ENCODE data around the gene ABCA4.

Gene ABCA4

GRCh38 chr1:94143809-94144176 is 22.8 kb upstream of the ABCA4 start:
- H3K27me3 Mint-ChIP-seq (ENCODE audit: low read depth, poor library complexity) = peaks cover 2% of the 10 kb centered on the region
- H3K4me3 Mint-ChIP-seq = no peak overlapping the region
- no peak for TF ChIP-seq CTCF (IDR thresholded peaks at IDR 0.05)
- H3K4me1 Mint-ChIP-seq = peaks cover 14% of the 10 kb centered on the region
- no peaks in the 10 kb centered on the region for H3K36me3 Mint-ChIP-seq (ENCODE audit: low read depth)
- H3K27ac Mint-ChIP-seq = no peak overlapping the region
- DNase-seq = no peak
- peaks cover 5% of the 10 kb centered on the region for H3K9me3 Mint-ChIP-seq

- peaks cover 9% of the 10 kb centered on the region for H3K9me3 Mint-ChIP-seq
- no peak overlapping the region for H3K4me3 Mint-ChIP-seq
- no peaks in the 10 kb centered on the region for H3K36me3 Mint-ChIP-seq (ENCODE audit: low read depth)
- peak overlapping the region; percentile 70 for H3K27ac Mint-ChIP-seq
- no peak for TF ChIP-seq CTCF (IDR thresholded peaks at IDR 0.05)
- peaks cover 14% of the 10 kb centered on the region for H3K4me1 Mint-ChIP-seq
- no peak for DNase-seq
- H3K27me3 Mint-ChIP-seq (ENCODE audit: low read depth, poor library complexity) = peaks cover 2% of the 10 kb centered on the region
Observed at GRCh38 chr1:94143173-94143808, 22.3 kb upstream of the ABCA4 start.

GRCh38 chr1:94142583-94142982 is 21.6 kb upstream of the ABCA4 start:
- no peak overlapping the region for H3K4me3 Mint-ChIP-seq
- no peak for TF ChIP-seq CTCF (IDR thresholded peaks at IDR 0.05)
- H3K27ac Mint-ChIP-seq = peak overlapping the region; percentile 67
- H3K4me1 Mint-ChIP-seq = peaks cover 14% of the 10 kb centered on the region
- DNase-seq = no peak
- H3K36me3 Mint-ChIP-seq (ENCODE audit: low read depth) = no peaks in the 10 kb centered on the region
- H3K27me3 Mint-ChIP-seq (ENCODE audit: low read depth, poor library complexity) = peaks cover 2% of the 10 kb centered on the region
- peaks cover 13% of the 10 kb centered on the region for H3K9me3 Mint-ChIP-seq

GRCh38 chr1:94142022-94142421 is 21.1 kb upstream of the ABCA4 start:
- Mint-ChIP-seq H3K27ac (no peak overlapping the region), H3K4me1 (peaks cover 14% of the 10 kb centered on the region), H3K9me3 (peaks cover 17% of the 10 kb centered on the region), H3K36me3 (ENCODE audit: low read depth) (no peaks in the 10 kb centered on the region), H3K27me3 (ENCODE audit: low read depth, poor library complexity) (peaks cover 2% of the 10 kb centered on the region), H3K4me3 (no peak overlapping the region)
- no peak for DNase-seq
- TF ChIP-seq CTCF (IDR thresholded peaks at IDR 0.05) = no peak

- Mint-ChIP-seq H3K9me3 (peaks cover 40% of the 10 kb centered on the region), H3K36me3 (ENCODE audit: low read depth) (peaks cover 7% of the 10 kb centered on the region), H3K27ac (no peak overlapping the region), H3K4me3 (no peak overlapping the region), H3K27me3 (ENCODE audit: low read depth, poor library complexity) (no peaks in the 10 kb centered on the region), H3K4me1 (peaks cover 6% of the 10 kb centered on the region)
- DNase-seq = no peak
- no peak for TF ChIP-seq CTCF (IDR thresholded peaks at IDR 0.05)
Observed at GRCh38 chr1:94132111-94132510, 11.2 kb upstream of the ABCA4 start.

GRCh38 chr1:94130851-94131595 is 10.1 kb upstream of the ABCA4 start:
- no peak for TF ChIP-seq CTCF (IDR thresholded peaks at IDR 0.05)
- H3K27ac Mint-ChIP-seq = peak overlapping the region; percentile 88
- H3K36me3 Mint-ChIP-seq (ENCODE audit: low read depth) = peaks cover 7% of the 10 kb centered on the region
- peaks cover 13% of the 10 kb centered on the region for H3K4me1 Mint-ChIP-seq
- H3K27me3 Mint-ChIP-seq (ENCODE audit: low read depth, poor library complexity) = no peaks in the 10 kb centered on the region
- H3K9me3 Mint-ChIP-seq = peaks cover 29% of the 10 kb centered on the region
- no peak for DNase-seq
- H3K4me3 Mint-ChIP-seq = no peak overlapping the region

Data from nephron progenitor cell (in vitro differentiated cells).